Stimulated activated CD4-positive, alpha-beta T cell treated with anti-CD3 and anti-CD28 coated beads, Interleukin-15, amount 100 ng/mL, for 1 hour (primary cell): ENCODE data around the gene FERD3L.
"Not testable (repeated sequence)": the region's sequence is repeated elsewhere in the genome, so short reads cannot be mapped to it uniquely, and the experiment has no call there.

ENCODE experiments used
- DNase-seq, 2 donors: peaks; one replicate each; pipeline ENCODE4 v3.0.0-alpha.2; 2020; ENCODE audit warnings: low read depth in 1 of 2, low spot score in 1 of 2

Gene FERD3L

GRCh38 chr7:19144661-19145433 lies at the start of gene FERD3L:
Gene FERD3L, minus strand, starts transcription at chr7:19145421. Its CDS starts 59 bp downstream, at chr7:19145362.
- no peak for DNase-seq

DNA sequence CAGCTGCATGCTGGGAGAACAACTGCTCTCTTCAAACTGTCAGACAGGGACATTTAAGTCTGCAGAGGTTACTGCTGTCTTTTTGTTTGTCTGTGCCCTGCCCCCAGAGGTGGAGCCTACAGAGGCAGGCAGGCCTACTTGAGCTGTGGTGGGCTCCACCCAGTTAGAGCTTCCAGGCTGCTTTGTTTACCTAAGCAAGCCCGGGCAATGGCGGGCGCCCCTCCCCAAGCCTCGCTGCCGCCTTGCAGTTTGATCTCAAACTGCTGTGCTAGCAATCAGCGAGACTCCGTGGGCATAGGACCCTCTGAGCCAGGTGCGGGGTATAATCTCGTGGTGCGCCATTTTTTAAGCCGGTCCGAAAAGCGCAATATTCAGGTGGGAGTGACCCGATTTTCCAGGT lies 49.2 kb upstream of the FERD3L start:
- not testable (repeated sequence) for DNase-seq

DNA sequence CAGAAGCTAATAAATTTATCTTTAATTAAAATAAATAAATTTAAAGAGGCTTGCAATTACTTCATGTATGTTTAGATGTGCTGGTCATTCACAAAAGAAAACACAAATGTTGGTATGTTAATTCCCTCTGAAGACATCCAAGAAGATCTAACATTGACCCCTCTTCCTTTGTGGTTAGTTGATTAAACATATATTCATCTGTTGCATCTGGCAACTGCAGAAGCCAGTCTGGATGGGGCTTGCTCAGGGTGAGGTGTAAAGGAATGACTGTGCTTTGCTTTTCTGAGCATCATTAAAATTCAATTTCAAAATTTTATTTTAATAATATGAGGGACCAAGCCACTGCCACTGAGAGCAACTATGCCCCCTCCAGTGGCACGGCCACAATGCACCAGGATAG lies 36.4 kb upstream of the FERD3L start:
- DNase-seq, result no peak

- no peak for DNase-seq
Observed at GRCh38 chr7:19178595-19178994, 33.4 kb upstream of the FERD3L start.

GRCh38 chr7:19177269-19177668 lies 32.0 kb upstream of the FERD3L start:
- no peak for DNase-seq

DNA sequence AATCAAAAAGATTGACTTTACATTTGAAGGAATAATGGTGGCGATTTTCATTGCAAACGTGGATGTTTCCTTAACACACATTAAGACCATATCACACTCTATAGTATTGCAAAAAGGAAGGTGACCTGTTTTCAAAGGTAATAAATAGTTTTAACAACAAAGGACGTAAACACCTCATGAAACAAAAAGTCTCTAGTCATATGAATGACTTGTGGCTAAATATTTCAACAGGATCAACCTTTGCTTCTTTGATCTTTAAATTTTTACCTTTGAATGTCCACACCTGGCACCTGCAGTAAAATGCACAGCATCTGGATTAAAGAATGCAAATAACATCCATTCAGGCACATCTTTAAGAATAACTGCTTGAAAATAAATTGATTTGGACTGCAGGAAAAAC lies 30.0 kb upstream of the FERD3L start:
- DNase-seq, result no peak

- DNase-seq, result no peak
Observed at GRCh38 chr7:19161671-19162070, 16.4 kb upstream of the FERD3L start.

DNA sequence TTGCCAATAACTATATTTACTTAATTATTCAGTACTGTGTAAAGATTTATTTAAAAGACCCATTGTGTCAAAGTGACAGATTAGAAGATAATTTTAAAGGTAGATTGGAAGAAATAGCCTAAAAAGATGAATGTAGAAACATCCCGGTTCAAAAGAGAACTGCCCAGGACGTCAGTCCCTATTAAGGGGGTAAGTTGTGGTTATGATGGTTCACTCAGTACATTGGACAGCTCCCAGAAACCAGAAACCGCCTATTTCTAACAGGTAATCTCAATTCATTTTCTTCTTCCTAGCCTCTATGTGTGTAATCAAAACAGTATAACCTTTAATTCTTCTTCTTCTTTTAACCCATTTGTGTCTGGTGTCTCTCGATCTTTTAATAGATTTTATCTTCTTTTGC lies 1.5 kb upstream of the FERD3L start:
- no peak for DNase-seq

DNA sequence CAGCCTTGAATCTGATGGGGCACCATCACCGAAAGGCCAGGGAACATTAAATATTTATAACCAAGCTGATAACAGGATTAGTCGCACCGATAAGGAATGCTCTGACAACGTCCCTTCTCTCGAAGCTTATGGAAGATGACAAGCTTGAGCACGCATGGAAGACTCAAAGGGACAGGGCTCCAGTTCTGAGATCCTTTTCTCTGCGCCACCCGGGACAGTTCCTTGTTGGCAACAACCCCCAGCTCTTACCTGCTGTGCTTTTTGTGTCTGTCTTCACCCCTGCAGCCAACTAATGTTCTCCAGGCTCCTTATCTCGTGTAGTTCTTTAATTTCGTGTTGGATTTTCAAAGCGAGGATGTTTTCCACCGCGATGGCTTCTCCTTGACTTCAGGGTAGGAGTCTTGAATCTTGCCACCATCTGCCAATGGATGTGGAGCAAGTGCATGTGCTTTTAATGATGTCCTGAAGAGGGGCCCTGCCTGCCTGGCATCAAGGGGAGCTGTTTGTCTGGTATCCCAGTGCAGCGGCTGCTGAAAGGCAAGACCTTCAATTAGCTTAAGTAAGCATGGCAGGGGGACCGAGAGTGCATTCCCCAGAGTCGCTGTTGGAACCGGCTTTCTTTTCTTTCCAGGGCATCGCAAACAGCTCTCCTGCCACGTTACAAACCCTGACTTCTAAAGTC lies 354 bp upstream of the FERD3L start:
- no peak for DNase-seq

GRCh38 chr7:19143881-19144574 lies 1.2 kb downstream of the FERD3L start:
- DNase-seq, result no peak

DNA sequence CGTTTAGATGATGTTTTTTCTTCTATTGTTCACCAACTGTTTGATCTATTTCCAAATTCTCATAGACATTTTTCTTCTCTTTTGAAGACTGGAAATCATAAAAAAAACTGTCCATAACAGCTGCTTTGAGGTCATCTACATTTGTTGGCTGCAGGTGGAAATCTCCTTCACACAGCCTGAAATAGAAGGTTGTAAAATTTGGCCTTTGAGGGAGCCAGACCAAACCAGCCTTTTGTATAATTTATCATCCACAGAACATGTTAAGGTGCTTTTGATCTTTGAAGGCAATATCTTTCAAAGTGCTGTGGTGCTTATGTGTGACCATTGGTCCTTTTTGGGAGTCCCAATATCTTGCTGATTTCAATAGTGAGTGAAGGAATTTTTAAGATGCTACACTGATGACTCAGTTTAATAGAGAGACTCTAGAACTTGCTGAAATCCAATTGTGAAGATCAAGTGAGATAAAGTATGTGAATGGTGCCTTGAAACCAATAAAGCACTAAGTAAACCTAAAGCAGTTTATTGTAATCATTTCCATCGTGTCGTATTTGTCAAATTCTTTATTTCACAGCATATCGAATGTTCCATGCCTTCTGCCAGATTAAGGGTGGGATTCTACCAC lies 5.4 kb downstream of the FERD3L start:
- DNase-seq, result no peak

DNA sequence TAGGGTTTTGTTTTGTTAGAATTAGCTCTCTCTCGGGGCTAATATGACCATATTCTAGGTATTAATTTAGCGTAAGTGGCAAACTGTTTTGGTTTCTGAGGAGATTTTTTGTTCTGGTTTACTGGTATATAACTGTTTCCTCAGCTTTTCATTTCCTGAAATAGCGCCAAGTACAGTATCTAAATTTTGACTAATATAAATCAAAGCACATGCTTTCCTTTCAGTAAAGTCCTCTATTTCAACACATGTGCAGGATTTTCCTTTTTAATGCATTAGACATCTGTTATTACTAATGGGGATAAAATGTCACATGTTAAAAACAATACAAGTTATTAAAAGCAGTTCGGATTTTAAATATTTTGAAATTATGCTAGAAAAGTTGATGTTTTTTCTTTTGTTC lies 11.3 kb downstream of the FERD3L start:
- DNase-seq, result no peak

GRCh38 chr7:19133390-19133789 lies 11.8 kb downstream of the FERD3L start:
- DNase-seq, result no peak

- no peak for DNase-seq
Observed at GRCh38 chr7:19128856-19129255, 16.4 kb downstream of the FERD3L start.

DNA sequence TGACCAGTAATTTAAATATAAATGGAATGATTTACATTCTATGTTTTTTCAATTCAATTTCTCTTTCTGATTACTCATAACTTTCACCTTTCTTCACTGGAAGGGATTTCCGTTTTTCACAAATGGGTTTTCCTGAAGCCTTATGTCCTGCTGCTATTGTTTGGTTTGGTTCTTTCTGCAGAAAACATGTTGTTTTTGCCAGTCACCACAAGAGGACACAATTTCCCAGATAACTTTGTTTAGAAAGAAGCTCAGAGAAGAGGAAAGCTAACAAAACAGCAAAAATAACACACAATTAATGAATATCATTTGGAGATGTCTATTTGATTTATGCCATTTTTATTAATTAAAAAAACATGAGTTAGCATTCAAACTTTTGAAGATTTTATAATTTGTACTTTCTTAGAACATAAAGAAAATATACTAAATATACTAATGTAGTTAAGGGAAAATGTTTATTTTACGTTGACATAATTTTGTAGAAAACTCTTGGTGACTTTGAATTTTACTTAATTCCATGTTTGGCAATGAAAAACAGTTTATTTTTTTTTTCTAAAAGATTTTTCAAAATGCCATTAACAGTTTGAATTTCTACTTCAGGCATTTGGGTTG lies 23.1 kb downstream of the FERD3L start:
- DNase-seq, result no peak

GRCh38 chr7:19119870-19120486 lies 25.2 kb downstream of the FERD3L start:
- DNase-seq, result no peak

DNA sequence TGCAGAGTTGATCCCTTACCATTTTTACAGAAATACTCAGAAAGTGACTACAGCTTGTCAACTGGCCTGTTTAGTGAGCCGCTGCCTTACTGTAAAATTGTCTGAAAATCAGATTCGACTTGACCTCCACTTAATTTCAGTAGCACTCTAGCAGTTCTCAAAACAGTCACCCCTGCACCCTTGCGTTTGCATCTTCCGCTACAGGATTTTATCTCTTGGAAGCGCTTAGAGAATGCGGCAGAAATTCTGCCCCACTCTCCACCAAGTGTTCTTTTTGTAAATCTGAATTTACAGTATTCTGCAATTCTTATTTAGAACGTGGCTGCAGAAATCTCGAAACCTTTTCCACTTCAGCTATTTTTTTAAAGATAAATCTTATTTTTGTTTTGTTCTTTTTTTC lies 25.8 kb downstream of the FERD3L start:
- DNase-seq, result no peak

DNA sequence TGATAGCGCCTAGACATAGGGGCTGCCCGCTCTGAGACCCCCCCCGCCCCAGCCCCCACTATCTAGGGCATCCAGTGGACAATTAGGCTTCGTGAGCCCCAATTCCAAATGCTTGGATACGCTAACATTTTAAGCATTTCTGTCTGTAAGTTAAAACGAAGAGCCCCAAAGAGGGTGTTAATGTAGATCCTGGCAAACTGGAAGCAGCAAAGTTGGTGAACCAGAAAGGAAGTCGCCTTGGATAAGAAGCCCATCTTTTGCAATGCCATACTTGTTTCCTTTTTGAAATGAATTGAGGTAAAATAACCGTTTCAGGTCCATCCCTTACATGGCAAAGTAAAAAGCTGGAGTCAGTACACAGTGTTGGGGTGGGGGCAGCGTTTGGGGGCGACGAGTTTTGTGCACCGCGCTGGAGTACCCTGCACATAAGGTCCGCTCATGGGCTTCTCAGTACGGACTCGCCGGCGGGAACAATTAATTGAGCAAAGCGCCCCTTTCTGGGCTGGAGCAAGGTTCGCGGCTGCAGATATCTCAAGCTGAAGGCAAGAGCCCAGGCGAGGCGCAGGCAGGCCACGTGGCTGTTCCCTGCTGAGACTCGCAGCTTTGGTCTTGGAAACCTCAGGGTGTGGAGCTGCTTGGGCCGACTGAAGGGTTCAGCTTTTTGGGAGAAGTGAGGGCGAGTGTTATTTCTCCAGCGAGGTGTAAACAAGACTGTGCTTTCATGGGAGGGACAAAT lies 26.4 kb downstream of the FERD3L start:
- no peak for DNase-seq

GRCh38 chr7:19117870-19118608 lies 27.2 kb downstream of the FERD3L start:
- DNase-seq, result no peak
